Measurements from ENCODE around the gene PAFAH2. TPM values are rescaled to one million over a fixed set of nuclear protein-coding genes. Genes with fewer than 3 reads are reported as not detected.

Gene PAFAH2
- total RNA-seq, 2 donors from 2014 or later, result 8.4 to 10.1 TPM

DNA sequence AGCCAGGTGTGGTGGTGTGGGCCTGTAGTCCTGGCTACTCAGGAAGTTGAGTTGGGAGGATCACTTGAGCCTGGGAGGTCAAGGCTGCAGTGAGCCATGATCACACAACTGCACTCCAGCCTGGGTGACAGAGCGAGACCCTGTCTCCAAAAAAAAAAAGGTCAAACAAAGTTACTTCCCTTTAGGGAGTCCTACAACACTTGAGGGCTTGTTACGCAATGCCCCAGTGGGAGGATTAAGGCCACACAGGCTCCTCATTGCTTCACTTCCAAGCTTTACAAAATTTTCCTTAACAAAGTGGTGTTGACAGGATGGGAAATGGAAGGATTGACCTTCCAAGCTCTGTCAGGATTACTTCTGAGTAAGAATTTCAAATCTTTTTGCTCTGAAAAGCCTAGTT, 17.5 kb upstream of the PAFAH2 start:
- H3K36me3 Mint-ChIP-seq (ENCODE audit: insufficient read depth in 2 of 2), result no peaks in the 10 kb centered on the region
- no peak overlapping the region for H3K4me3 Mint-ChIP-seq
- DNase-seq (no peak), ATAC-seq (replicated peaks in 1 of 2) (no peak)
- no peak overlapping the region for H3K27ac Mint-ChIP-seq
- no peaks in the 10 kb centered on the region for H3K27me3 Mint-ChIP-seq (ENCODE audit: low read depth)
- H3K4me1 Mint-ChIP-seq (ENCODE audit: low read depth), result peaks cover 20% of the 10 kb centered on the region
- no peaks in the 10 kb centered on the region for H3K9me3 Mint-ChIP-seq

DNA sequence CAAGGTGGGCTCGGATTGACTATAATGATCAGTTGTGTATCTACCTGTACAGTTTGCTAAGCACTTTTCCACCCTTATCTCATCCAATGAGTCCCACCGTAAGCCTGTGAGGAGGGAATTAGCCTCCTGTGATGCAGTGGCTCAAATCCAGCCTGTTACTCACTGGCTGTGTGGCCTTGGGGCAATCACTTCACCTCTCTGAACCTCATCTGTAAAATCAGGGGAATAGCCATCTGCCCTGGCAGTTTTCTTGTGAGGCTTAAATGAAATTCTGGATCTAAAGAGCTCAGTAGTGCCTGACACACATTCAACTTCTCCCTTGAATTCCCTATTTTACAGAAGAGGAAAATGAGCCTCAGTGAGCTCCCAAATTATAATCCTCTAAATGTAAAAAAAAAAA, 16.3 kb upstream of the PAFAH2 start:
- no peak overlapping the region for H3K4me3 Mint-ChIP-seq
- DNase-seq (no peak), ATAC-seq (replicated peaks in 1 of 2) (no peak)
- no peaks in the 10 kb centered on the region for H3K27me3 Mint-ChIP-seq (ENCODE audit: low read depth)
- H3K36me3 Mint-ChIP-seq (ENCODE audit: insufficient read depth in 2 of 2), result no peaks in the 10 kb centered on the region
- H3K27ac Mint-ChIP-seq, result no peak overlapping the region
- H3K9me3 Mint-ChIP-seq, result no peaks in the 10 kb centered on the region
- H3K4me1 Mint-ChIP-seq (ENCODE audit: low read depth), result peaks cover 17% of the 10 kb centered on the region

DNA sequence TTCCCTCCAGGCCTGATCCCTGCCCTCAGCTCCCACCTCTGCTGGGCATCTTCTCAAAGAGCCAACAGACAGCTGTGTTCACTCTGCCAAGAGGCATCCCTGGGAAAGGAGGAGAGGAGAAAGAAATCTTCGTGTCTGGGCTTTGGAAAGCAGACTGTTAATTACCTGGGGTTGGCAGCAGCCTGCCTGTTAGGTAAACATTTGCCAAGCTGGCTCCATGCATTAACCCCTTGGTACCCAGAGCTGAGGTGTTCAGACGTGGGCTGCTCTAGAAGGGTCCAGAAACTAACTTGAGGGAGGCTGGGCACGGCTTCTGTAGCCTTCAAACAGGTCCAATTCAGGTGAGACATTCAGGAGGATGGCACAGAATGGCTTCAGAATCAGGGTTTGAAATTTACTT, 15.0 kb upstream of the PAFAH2 start:
- no peak overlapping the region for H3K4me3 Mint-ChIP-seq

GRCh38 chr1:26010825-26011224, 13.0 kb upstream of the PAFAH2 start:
- Mint-ChIP-seq H3K4me1 (ENCODE audit: low read depth) (peaks cover 5% of the 10 kb centered on the region), H3K9me3 (no peaks in the 10 kb centered on the region), H3K4me3 (no peak overlapping the region), H3K27me3 (ENCODE audit: low read depth) (no peaks in the 10 kb centered on the region), H3K36me3 (ENCODE audit: insufficient read depth in 2 of 2) (no peaks in the 10 kb centered on the region), H3K27ac (no peak overlapping the region)
- no peak for DNase-seq
- ATAC-seq (replicated peaks in 1 of 2), result no peak

More for the DNA sequence above, 15.0 kb upstream of the PAFAH2 start:
- Mint-ChIP-seq H3K9me3 (no peaks in the 10 kb centered on the region), H3K4me1 (ENCODE audit: low read depth) (peaks cover 17% of the 10 kb centered on the region), H3K27ac (no peak overlapping the region), H3K36me3 (ENCODE audit: insufficient read depth in 2 of 2) (no peaks in the 10 kb centered on the region), H3K27me3 (ENCODE audit: low read depth) (no peaks in the 10 kb centered on the region)
- ATAC-seq (replicated peaks in 1 of 2), result no peak
- no peak for DNase-seq

- Mint-ChIP-seq H3K27ac (no peak overlapping the region), H3K4me1 (ENCODE audit: low read depth) (peaks cover 5% of the 10 kb centered on the region), H3K27me3 (ENCODE audit: low read depth) (no peaks in the 10 kb centered on the region), H3K36me3 (ENCODE audit: insufficient read depth in 2 of 2) (no peaks in the 10 kb centered on the region), H3K9me3 (no peaks in the 10 kb centered on the region), H3K4me3 (no peak overlapping the region)
- DNase-seq, result no peak
- no peak for ATAC-seq (replicated peaks in 1 of 2)
These were observed 12.1 kb upstream of the PAFAH2 start for GRCh38 chr1:26009796-26010447.

- ATAC-seq (replicated peaks in 1 of 2) (no peak), DNase-seq (no peak)
- Mint-ChIP-seq H3K27ac (no peak overlapping the region), H3K9me3 (no peaks in the 10 kb centered on the region), H3K4me3 (no peak overlapping the region), H3K27me3 (ENCODE audit: low read depth) (no peaks in the 10 kb centered on the region), H3K4me1 (ENCODE audit: low read depth) (peaks cover 5% of the 10 kb centered on the region), H3K36me3 (ENCODE audit: insufficient read depth in 2 of 2) (no peaks in the 10 kb centered on the region)
These were observed 8.8 kb upstream of the PAFAH2 start for GRCh38 chr1:26006710-26007109.

GRCh38 chr1:26005434-26006105, 7.7 kb upstream of the PAFAH2 start:
- no peak overlapping the region for H3K4me3 Mint-ChIP-seq
- H3K4me1 Mint-ChIP-seq (ENCODE audit: low read depth), result peaks cover 5% of the 10 kb centered on the region
- no peaks in the 10 kb centered on the region for H3K36me3 Mint-ChIP-seq (ENCODE audit: insufficient read depth in 2 of 2)
- H3K27me3 Mint-ChIP-seq (ENCODE audit: low read depth), result no peaks in the 10 kb centered on the region
- no peaks in the 10 kb centered on the region for H3K9me3 Mint-ChIP-seq
- H3K27ac Mint-ChIP-seq, result no peak overlapping the region
- ATAC-seq (replicated peaks in 1 of 2) (no peak), DNase-seq (no peak)

GRCh38 chr1:26003756-26004155, 5.9 kb upstream of the PAFAH2 start:
- no peak for ATAC-seq (replicated peaks in 1 of 2)
- H3K36me3 Mint-ChIP-seq (ENCODE audit: insufficient read depth in 2 of 2), result no peaks in the 10 kb centered on the region

GRCh38 chr1:26003262-26003661, 5.4 kb upstream of the PAFAH2 start:
- H3K9me3 Mint-ChIP-seq, result no peaks in the 10 kb centered on the region
- ATAC-seq (replicated peaks in 1 of 2) (no peak), DNase-seq (no peak)
- H3K4me3 Mint-ChIP-seq, result no peak overlapping the region
- H3K27ac Mint-ChIP-seq, result no peak overlapping the region
- H3K27me3 Mint-ChIP-seq (ENCODE audit: low read depth), result no peaks in the 10 kb centered on the region
- H3K4me1 Mint-ChIP-seq (ENCODE audit: low read depth), result peaks cover 6% of the 10 kb centered on the region
- H3K36me3 Mint-ChIP-seq (ENCODE audit: insufficient read depth in 2 of 2), result no peaks in the 10 kb centered on the region

More at GRCh38 chr1:26003756-26004155, 5.9 kb upstream of the PAFAH2 start:
- no peaks in the 10 kb centered on the region for H3K9me3 Mint-ChIP-seq
- H3K27me3 Mint-ChIP-seq (ENCODE audit: low read depth), result no peaks in the 10 kb centered on the region
- H3K27ac Mint-ChIP-seq, result no peak overlapping the region
- H3K4me3 Mint-ChIP-seq, result no peak overlapping the region
- DNase-seq, result no peak
- peaks cover 1% of the 10 kb centered on the region for H3K4me1 Mint-ChIP-seq (ENCODE audit: low read depth)

DNA sequence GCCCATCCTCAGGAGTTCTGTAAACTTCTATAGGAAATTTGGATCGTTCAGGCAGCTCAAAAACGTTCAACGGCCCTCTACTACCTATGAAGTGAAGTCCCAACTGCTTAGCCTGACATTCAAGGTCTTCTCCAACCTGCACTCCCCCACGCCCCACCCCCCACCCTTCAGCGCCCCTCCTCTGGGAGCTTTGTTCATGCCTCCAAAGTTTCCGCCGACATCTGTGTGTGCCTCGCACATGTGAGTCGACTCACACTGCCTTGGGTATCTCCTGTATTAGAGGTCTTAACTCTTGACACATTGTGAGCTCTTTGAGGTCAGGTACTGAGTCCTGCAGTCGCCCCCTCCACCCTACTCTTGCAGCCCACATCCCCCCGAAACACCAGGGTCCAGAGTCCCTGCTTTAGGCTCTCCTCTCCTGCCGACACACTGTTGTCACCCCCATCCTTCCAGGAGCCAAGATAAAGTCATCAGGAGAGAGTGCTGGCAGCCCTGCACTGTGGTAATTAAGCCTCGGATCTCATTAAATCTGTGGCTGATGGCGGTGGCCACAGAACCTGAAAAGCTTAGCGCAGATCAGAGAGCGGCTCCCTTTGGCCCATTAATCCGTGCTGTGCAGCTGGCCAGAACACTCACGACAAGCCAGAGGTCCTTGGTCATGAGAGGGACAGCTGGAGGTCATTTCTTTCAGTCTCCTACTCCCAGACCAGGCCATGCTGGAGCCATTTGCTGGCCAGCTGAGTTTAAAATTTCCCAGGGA, 1.4 kb upstream of the PAFAH2 start:
- no peak overlapping the region for H3K4me3 Mint-ChIP-seq
- ATAC-seq (replicated peaks in 1 of 2), result no peak
- peaks cover 0 to 4% of the 10 kb centered on the region in 2 donors for H3K36me3 Mint-ChIP-seq (ENCODE audit: insufficient read depth in 2 of 2)
- no peak overlapping the region for H3K27ac Mint-ChIP-seq
- H3K4me1 Mint-ChIP-seq (ENCODE audit: low read depth), result peaks cover 18% of the 10 kb centered on the region
- H3K9me3 Mint-ChIP-seq, result no peaks in the 10 kb centered on the region
- no peak for DNase-seq
- H3K27me3 Mint-ChIP-seq (ENCODE audit: low read depth), result no peaks in the 10 kb centered on the region

- Mint-ChIP-seq H3K27me3 (ENCODE audit: low read depth) (no peaks in the 10 kb centered on the region), H3K27ac (peak overlapping the region; percentile 94), H3K4me1 (ENCODE audit: low read depth) (peaks cover 36% of the 10 kb centered on the region), H3K4me3 (peak overlapping the region; percentile 96 to 100), H3K9me3 (no peaks in the 10 kb centered on the region), H3K36me3 (ENCODE audit: insufficient read depth in 2 of 2) (peaks cover 1 to 4% of the 10 kb centered on the region in 2 donors)
- peak in 1 of 2 donors; percentile 17 for DNase-seq
- no peak for ATAC-seq (replicated peaks in 1 of 2)
These were observed 666 bp downstream of the PAFAH2 start for GRCh38 chr1:25996966-25997827.

GRCh38 chr1:25994402-25995150, 3.3 kb downstream of the PAFAH2 start:
- H3K4me1 Mint-ChIP-seq (ENCODE audit: low read depth), result peaks cover 56% of the 10 kb centered on the region
- no peaks in the 10 kb centered on the region for H3K9me3 Mint-ChIP-seq
- no peak for ATAC-seq (replicated peaks in 1 of 2)
- peaks cover 1 to 4% of the 10 kb centered on the region in 2 donors for H3K36me3 Mint-ChIP-seq (ENCODE audit: insufficient read depth in 2 of 2)
- H3K27me3 Mint-ChIP-seq (ENCODE audit: low read depth), result no peaks in the 10 kb centered on the region
- H3K4me3 Mint-ChIP-seq, result no peak overlapping the region
- no peak overlapping the region for H3K27ac Mint-ChIP-seq
- no peak for DNase-seq

All from activated T-cell treated with anti-CD3 and anti-CD28 coated beads, Interleukin-2, amount 50 U/mL, for 72 hours (primary cell).